Caki2 (cell line): ENCODE measurements around the gene LCMT1. TPM values are rescaled to one million over a fixed set of nuclear protein-coding genes. Genes with fewer than 3 reads are reported as not detected.

Experiments
- DNase-seq: peaks from one replicate; pipeline ENCODE4 v3.0.0-alpha.2; 2015; ENCODE audit warnings: low read depth
- in situ Hi-C: cut with HindIII; loops from 2 replicates; pipeline ENCODE4 v1.10.0; 2016; ENCODE audit warnings: low sequenced_read_pairs, low pct_unique_long_range_greater_than_20kb, mixed read lengths
- total RNA-seq: library from RNA; depleted of rRNA; stranded (reverse); fragments of >200 nt; shearing (Covaris generic); gene quantifications from 2 replicates; pipeline ENCODE4 v1.2.3, GENCODE V29; 2014; ENCODE audit warnings: low replicate concordance; rRNA removed

The LCMT1 gene
- total RNA-seq, 1 experiment from 2014 or later: 48.0 TPM

DNA sequence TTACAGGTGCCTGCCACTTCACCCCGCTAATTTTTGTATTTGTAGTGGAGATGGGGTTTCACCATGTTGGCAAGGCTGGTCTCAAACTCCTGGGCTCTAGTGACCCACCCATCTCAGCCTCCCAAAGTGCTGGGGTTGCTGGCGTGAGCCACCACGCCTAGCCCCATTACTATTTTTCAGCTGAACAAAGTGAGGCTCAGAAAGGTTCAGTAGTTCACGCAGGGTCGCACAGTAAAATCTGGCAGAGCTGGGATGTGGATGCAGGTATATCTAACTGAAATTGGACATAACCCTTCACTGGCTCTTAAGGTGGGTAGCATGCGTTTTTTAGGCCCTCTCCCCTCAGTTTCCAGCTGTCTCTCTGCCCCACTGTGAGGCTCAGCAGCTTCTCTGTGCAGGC, 112.4 kb downstream of the LCMT1 start:
- DNase-seq: no peak
- in situ Hi-C loops: no loop called here

DNA sequence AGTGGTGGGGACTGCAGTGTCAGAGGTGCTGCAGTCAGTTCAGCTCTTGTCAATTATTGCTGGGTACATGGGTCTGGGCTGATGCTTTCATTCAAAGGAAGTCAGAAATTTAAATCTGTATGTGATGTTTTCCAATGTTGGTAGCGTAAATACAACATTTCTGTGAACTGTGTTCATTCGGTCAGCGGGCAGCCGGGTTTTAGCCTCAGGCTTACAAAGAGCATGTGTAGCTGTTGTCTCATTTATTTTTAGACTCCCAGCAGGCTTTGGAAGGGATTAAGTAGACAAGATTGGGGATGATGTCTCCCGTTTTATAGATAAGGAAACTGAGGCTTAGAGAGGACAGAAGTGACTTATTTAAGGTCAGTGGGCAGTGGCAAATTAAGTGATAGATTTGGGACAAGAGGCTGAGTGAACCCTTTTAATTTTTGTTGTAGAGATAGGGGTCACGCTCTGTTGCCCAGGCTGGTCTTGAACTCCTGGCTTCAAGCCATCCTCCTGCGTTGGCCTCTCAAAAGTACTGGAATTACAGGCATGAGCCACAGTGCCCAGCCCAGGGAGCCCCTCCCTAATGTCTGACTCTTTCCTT, 113.3 kb downstream of the LCMT1 start:
- in situ Hi-C loops: no loop called here
- no peak for DNase-seq

Other genes with a start within 250 kb of the LCMT1 start
- 17.6 and 20.2 TPM in 2 replicates for gene ARHGAP17, start 96.4 kb upstream of the LCMT1 start, total RNA-seq
- gene AQP8, start 105.2 kb downstream of the LCMT1 start, total RNA-seq: 0.20 TPM in 1 of 2 replicates, not detected in the other
- gene ZKSCAN2, start 146.1 kb downstream of the LCMT1 start, total RNA-seq: 2.9 and 3.1 TPM in 2 replicates